ENCODE results near the gene GLDC.
"Not testable (repeated sequence)": the region's sequence is repeated elsewhere in the genome, so short reads cannot be mapped to it uniquely, and the experiment has no call there.

The GLDC gene

GRCh38 chr9:6565312-6565711, 80.2 kb downstream of the GLDC start:
- DNase-seq (ENCODE audit: low read depth) = no peak

GRCh38 chr9:6564868-6565267, 80.7 kb downstream of the GLDC start:
- no peak for DNase-seq (ENCODE audit: low read depth)

DNA sequence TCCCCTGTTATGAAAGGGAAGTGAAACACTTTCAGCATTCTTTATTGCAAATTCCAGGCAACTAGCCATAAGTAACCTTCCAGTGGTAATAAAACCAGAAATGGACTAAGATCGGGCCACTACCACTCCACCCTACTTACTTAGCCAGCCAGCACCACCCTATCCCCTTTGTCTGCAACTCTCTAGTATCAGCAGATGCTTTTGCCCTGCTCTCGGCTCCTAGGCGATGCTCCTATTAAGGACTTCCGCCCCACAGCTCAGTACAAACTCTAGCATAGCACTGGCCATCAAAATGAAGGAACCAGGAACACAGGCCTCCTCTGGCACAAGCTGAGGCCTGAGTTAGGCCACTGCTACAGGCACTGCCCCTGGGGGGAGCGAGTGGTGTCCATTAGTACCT, 81.2 kb downstream of the GLDC start:
- no peak for DNase-seq (ENCODE audit: low read depth)

DNA sequence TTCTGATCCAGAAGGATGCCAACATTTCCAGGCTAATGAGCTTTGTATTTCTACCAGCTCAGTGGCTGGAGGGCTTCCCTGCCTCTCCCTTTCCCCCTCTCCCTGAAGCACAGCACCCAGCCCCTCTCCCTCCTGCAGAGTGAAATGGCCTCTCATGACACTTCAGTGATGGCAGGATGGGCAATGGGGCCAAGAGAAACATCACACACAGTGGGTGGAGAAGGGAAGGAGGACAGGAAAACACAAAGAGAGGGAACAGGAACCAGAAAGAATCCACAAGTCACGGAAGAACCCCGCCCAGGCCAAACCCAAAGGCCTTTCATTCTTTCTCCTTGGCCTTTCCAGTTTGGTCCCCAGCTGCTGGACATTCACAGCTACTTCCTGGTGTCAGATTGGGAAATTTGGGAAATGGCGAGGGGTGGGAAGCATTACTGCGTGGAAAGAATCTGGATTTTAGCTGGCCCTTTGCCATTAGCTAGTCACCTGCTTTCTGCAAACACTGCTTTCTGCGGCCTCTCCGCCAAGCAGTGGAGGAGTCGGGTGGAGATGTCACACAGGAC, 82.6 kb downstream of the GLDC start:
- DNase-seq (ENCODE audit: low read depth) = no peak

GRCh38 chr9:6562201-6562600, 83.3 kb downstream of the GLDC start:
- no peak for DNase-seq (ENCODE audit: low read depth)

- no peak for DNase-seq (ENCODE audit: low read depth)
Observed at GRCh38 chr9:6557883-6558616, 87.5 kb downstream of the GLDC start.

- DNase-seq (ENCODE audit: low read depth) = no peak
Observed at GRCh38 chr9:6553866-6554265, 91.7 kb downstream of the GLDC start.

DNA sequence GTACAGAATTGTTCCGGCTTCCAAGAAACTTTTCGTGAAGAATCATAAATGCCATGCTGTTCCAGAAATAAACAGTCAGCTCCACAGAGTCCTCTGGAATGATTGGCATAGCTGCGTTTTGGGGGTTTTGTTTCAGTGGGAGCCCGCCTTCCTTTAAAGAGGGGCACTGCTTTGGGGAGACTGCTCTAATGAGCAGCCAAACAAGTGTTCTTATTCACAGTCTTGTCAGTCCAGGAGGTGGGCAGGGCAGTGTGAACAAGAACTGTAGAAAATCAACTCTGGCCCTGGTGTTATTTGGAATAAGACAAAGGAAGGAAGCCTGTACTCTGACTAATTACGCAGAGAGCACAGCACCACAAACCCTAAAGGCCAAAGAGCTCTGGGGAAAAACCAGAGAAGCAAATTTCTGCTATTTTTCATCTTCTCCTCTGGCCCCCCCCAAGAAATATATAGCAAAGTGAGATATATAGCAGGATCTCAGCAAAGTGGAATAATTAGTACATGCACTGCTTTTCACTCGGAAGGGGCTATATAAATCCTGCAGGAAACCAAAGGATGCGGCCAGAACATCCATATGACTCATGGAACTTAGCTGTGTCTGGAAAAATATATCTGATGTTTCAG, 92.9 kb downstream of the GLDC start:
- no peak for DNase-seq (ENCODE audit: low read depth)

DNA sequence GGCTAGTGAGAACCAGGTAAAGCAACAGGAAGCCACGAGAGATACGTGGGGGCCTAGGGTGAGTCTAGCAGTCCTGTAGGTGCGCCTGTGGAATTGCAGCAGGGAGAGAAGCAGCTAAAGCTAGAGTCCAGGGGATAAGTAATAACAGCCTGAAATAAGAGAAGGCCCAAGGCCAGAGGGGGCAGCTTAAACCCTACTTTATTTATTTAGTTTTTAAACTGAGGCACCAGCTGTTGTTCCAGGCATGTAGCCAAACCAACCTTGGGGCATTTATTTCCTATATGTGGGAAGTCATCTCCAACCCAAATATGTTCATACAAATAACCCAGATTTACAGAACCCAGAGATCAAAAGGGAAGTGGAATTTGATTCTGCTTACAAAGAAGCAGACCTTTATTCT, 93.5 kb downstream of the GLDC start:
- no peak for DNase-seq (ENCODE audit: low read depth)

GRCh38 chr9:6551136-6551535, 94.4 kb downstream of the GLDC start:
- no peak for DNase-seq (ENCODE audit: low read depth)

GRCh38 chr9:6549106-6549800, 96.3 kb downstream of the GLDC start:
- DNase-seq (ENCODE audit: low read depth) = no peak

DNA sequence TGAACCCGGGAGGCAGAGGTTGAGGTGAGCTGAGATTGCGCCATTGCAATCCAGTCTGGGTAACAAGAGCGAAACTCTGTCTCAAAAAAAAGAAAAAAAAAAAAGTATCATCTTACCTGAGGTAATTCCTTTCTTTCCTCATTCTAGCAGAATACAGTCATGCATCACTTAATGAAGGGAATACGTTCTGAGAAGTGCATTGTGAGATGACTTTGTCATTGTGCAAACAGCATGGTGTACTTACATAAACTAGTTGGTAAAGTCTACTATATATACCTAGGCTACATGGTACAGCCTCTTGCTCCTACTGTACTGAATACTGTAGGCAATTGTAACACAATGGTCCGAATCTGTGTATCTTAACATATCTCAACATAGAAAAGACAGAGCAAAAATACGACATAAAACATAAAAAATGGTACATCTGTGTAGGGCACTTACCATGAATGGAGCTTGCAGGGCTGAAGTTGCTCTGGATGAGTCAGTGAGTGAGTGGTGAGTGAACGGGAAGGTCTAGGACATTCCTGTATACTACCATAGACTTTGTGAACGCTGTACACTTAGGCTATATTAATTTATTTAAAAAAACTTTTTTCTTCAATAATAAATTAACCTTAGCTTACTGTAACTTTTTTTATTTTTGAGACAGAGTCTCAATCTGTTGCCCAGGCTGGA, 100.4 kb downstream of the GLDC start:
- DNase-seq (ENCODE audit: low read depth) = no peak

DNA sequence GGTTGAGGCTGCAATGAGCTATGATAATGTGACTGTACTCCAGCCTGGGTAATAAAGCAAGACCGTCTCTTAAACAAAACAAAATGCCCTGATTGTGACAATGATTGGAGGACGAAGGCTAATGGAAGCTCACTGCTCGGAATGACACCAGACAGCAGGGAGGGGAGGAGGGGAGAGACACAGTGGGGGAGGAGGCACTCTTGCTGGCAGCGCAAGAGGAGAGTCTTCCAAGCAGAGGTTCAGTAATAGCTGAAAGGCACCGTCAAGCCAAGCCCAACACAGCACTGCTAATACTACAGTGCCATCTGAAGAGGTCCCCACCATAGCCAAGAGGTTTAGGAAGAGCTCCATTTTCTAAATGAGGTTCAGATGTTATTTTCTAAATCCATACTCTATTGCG, 102.3 kb downstream of the GLDC start:
- no peak for DNase-seq (ENCODE audit: low read depth)

DNA sequence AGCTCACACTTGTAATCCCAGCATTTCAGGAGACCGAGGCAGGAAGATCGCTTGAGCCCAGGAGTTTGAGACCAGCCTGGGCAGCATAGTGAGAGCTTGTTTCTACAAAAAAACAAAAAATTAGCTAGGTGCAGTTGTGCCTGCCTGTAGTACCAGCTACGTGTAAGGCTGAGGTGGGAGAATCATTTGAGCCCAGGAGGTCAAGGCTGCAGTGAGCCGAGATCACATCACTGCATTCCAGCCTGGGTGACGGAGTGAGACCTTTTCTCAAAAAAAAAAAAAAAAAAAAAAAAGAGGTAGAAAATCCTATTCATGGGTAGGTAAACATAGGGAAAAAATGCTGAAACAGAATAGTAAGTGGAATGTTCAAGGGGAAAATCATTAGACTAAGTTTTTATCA, 102.9 kb downstream of the GLDC start:
- not testable (repeated sequence) for DNase-seq (ENCODE audit: low read depth)

DNA sequence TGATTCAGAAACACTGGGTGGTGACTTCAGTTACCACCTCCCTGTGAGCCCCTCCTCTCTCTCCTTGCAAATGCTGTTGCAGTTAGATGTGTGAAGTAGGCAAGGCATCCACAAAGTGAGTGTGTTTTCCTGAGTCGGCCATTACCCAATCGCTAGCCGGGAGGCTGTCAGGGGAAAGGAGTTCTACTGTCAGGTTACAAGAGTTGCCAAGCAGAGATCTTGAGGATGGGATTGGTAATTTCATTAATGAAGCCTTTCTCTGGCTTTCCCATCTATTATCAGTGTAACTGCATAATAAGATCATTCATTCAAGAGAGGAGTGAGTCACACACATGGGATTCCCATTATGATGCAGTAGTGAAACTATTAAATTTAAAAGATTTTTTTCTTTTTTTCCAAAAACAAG, 106.9 kb downstream of the GLDC start:
- no peak for DNase-seq (ENCODE audit: low read depth)

DNA sequence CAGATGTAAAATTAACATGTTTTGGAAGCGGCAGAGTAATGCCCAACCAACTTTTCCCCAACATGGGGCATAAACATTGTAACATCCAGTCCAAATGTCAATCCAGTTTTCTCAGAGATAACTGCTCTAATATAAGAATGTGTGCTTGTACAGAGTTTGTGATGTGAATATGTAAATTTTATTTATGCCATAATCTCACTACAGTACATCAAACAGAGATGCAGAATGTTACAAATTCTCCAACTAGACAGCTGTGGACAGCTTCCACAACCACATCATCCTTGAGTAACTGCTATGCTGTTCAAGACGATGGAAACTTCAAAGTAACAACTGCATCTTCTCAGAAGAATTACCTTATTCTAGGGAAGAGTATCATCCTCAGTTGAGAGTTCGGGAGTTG, 109.9 kb downstream of the GLDC start:
- DNase-seq (ENCODE audit: low read depth) = no peak

DNA sequence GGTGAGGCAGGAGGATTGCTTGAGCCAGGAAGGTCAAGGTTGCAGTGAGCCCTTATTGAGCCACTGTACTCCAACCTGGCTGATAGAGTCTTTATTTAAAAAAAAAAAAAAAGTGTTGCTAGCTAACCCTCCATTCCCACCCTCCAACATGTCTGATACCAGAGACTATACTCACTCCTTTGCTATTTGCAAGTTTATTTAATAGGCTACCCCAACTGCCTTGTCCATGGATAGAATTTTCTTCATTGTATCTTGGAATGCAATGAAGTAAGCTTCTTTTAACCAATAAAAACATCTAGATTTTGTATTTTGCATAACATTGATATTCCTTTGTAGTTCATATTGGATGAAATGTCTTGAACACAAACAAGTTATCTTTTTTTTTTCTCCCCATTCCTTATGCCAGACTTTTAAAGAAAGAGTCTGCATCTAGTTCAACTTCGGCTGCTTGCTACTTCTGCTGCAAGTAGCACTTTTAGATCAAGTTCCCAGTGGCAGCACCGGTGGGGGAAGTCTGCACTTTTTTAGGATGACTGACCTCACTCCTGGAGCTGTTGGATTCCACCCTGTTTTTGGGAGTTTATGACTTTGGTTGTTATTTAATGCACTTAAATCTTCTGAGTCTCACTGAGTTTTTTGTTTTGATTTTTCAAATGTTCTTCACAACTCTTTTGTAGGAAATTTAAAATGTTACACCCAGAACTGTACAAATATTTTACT, 120.0 kb downstream of the GLDC start:
- no peak for DNase-seq (ENCODE audit: low read depth)

GRCh38 chr9:6522263-6522662, 123.3 kb downstream of the GLDC start:
- no peak for DNase-seq (ENCODE audit: low read depth)

DNA sequence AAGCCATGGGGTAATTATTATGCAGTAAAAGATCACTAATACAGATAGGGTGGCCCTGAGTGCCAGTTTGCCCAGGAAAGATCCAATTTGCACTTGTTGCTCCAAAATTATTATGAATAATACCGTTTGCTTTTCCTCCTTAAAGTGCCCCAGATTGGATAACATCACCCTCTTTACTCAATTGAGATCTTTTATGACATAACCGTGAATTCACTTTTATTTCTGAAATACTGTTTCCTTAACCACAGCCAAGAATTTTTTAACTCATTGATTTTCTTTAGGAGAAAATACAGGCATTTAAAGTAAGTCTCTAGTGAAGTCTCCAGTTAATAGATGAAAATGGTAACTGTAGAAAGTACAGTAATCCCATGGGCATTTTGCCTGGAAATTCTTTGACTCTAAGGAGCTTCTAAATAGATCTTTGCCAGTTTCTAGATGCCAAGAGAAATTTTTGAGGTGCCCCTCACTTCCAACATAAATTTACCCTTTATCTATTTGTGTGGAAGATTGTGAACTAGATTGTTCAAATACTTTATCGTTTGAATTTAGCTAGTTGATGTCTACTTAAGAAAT, 133.4 kb downstream of the GLDC start:
- no peak for DNase-seq (ENCODE audit: low read depth)

DNA sequence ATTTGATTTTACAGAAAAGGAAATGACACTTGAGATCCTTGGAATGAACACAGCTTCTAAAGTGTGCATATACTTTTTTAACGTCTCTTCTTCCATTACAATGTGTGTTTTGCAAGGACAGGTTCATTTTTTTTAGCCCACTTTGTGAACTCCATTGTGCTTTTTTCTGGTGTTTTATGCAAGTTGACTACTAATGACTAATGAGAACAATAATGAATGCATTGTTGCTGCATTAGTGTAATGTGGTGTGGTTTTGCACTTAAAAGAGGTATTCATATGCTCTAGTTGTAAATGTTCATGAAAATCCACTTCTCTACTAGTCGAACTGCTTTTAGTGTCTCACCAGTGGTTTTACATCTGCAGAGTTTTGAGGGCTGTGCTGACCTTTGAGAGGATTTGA, 139.0 kb downstream of the GLDC start:
- no peak for DNase-seq (ENCODE audit: low read depth)

GRCh38 chr9:6502399-6502798, 143.1 kb downstream of the GLDC start:
- no peak for DNase-seq (ENCODE audit: low read depth)
